Glutamatergic neuron (in vitro differentiated cells): Measurements from ENCODE around the gene RENBP. TPM values are rescaled to one million over a fixed set of nuclear protein-coding genes. Genes with fewer than 3 reads are reported as not detected.

Source experiments
- DNase-seq: peaks from one replicate; pipeline ENCODE4 v3.0.0; 2022
- H3K27ac Mint-ChIP-seq: one replicate; pipeline ENCODE4 v1.8.0; 2020; ENCODE audit warnings: mild to moderate bottlenecking, mixed read lengths, inconsistent platforms; ENCODE audit not compliant: unreplicated experiment
- H3K27me3 Mint-ChIP-seq: one replicate; pipeline ENCODE4 v1.8.0; 2020; ENCODE audit warnings: mild to moderate bottlenecking, moderate library complexity, mixed read lengths, inconsistent platforms; ENCODE audit not compliant: unreplicated experiment
- H3K36me3 Mint-ChIP-seq: one replicate; pipeline ENCODE4 v1.8.0; 2020; ENCODE audit warnings: mild to moderate bottlenecking, mixed read lengths, inconsistent platforms; ENCODE audit not compliant: unreplicated experiment
- H3K4me1 Mint-ChIP-seq: one replicate; pipeline ENCODE4 v1.8.0; 2020; ENCODE audit warnings: mild to moderate bottlenecking, low read depth, mixed read lengths, inconsistent platforms; ENCODE audit not compliant: unreplicated experiment
- H3K4me3 Mint-ChIP-seq: one replicate; pipeline ENCODE4 v1.8.0; 2020; ENCODE audit warnings: mild to moderate bottlenecking, mixed read lengths, inconsistent platforms; ENCODE audit not compliant: unreplicated experiment
- H3K9me3 Mint-ChIP-seq: one replicate; pipeline ENCODE4 v1.8.0; 2020; ENCODE audit warnings: mild to moderate bottlenecking, moderate library complexity, mixed read lengths, inconsistent platforms; ENCODE audit not compliant: unreplicated experiment
- total RNA-seq: library from RNA; stranded (reverse); fragmentation: NEBNext Ultra II Directional; extraction: Animal tissue kit (Norgen Biotek cat#: 25700); gene quantifications from one replicate; pipeline ENCODE4 v1.2.1, GENCODE V29; 2021; ENCODE audit not compliant: unreplicated experiment
- TF ChIP-seq, protein P1 (sequence below): fragments of 200-600 bp; sonication (generic); IDR thresholded peaks from one replicate; pipeline ENCODE4 v1.5.0; 2021; ENCODE audit not compliant: partially characterized antibody, unreplicated experiment

The RENBP gene
- total RNA-seq, 1 donor from 2014 or later, result 16.1 TPM

- no peak overlapping the region for H3K4me3 Mint-ChIP-seq
- no peaks in the 10 kb centered on the region for H3K9me3 Mint-ChIP-seq
- no peaks in the 10 kb centered on the region for H3K36me3 Mint-ChIP-seq
- peaks cover 2% of the 10 kb centered on the region for H3K27me3 Mint-ChIP-seq
- H3K4me1 Mint-ChIP-seq, result peaks cover 13% of the 10 kb centered on the region
- DNase-seq, result no peak
- no peak overlapping the region for H3K27ac Mint-ChIP-seq
- TF ChIP-seq, protein P1, sequence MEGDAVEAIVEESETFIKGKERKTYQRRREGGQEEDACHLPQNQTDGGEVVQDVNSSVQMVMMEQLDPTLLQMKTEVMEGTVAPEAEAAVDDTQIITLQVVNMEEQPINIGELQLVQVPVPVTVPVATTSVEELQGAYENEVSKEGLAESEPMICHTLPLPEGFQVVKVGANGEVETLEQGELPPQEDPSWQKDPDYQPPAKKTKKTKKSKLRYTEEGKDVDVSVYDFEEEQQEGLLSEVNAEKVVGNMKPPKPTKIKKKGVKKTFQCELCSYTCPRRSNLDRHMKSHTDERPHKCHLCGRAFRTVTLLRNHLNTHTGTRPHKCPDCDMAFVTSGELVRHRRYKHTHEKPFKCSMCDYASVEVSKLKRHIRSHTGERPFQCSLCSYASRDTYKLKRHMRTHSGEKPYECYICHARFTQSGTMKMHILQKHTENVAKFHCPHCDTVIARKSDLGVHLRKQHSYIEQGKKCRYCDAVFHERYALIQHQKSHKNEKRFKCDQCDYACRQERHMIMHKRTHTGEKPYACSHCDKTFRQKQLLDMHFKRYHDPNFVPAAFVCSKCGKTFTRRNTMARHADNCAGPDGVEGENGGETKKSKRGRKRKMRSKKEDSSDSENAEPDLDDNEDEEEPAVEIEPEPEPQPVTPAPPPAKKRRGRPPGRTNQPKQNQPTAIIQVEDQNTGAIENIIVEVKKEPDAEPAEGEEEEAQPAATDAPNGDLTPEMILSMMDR, result no peak
Measured at GRCh38 chrX:153897899-153898298, 46.5 kb downstream of the RENBP start.

- TF ChIP-seq, protein P1, result no peak
- Mint-ChIP-seq H3K27ac (no peak overlapping the region), H3K4me3 (no peak overlapping the region), H3K27me3 (peaks cover 5% of the 10 kb centered on the region), H3K9me3 (peaks cover 7% of the 10 kb centered on the region), H3K4me1 (peaks cover 2% of the 10 kb centered on the region), H3K36me3 (no peaks in the 10 kb centered on the region)
- no peak for DNase-seq
Measured at GRCh38 chrX:153889123-153889522, 55.3 kb downstream of the RENBP start.

- DNase-seq, result no peak
- H3K36me3 Mint-ChIP-seq, result no peaks in the 10 kb centered on the region
- H3K4me3 Mint-ChIP-seq, result no peak overlapping the region
- H3K4me1 Mint-ChIP-seq, result no peaks in the 10 kb centered on the region
- peaks cover 7% of the 10 kb centered on the region for H3K9me3 Mint-ChIP-seq
- TF ChIP-seq, protein P1, result no peak
- H3K27me3 Mint-ChIP-seq, result peaks cover 5% of the 10 kb centered on the region
- no peak overlapping the region for H3K27ac Mint-ChIP-seq
Measured at GRCh38 chrX:153888344-153888743, 56.1 kb downstream of the RENBP start.

DNA sequence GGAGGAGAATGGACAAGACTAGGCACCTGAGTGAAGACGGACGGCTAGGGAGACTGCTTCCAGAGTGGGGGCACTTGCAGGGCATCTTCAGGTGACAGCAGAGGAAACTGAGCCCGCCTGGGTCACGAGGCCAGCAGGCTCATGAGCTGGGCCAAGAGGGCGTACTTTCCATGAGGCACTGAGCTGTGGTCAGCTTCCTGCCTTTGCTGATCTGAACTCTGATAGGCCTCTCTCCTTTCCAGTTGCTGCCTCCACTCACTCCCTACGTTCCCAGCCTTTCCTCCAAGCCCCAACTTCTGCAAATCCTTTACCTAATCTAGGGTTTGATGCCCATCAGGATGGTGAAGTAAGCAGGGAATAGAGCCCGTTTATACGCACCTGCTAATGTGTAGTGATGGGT, 57.1 kb downstream of the RENBP start:
- peaks cover 7% of the 10 kb centered on the region for H3K9me3 Mint-ChIP-seq
- TF ChIP-seq, protein P1, result no peak
- peaks cover 5% of the 10 kb centered on the region for H3K27me3 Mint-ChIP-seq
- no peak for DNase-seq
- no peak overlapping the region for H3K4me3 Mint-ChIP-seq
- H3K4me1 Mint-ChIP-seq, result no peaks in the 10 kb centered on the region
- no peak overlapping the region for H3K27ac Mint-ChIP-seq
- H3K36me3 Mint-ChIP-seq, result no peaks in the 10 kb centered on the region

- DNase-seq, result no peak
- H3K4me3 Mint-ChIP-seq, result peak overlapping the region; percentile 78
Measured at GRCh38 chrX:153886915-153887314, 57.5 kb downstream of the RENBP start.

More at GRCh38 chrX:153886915-153887314, 57.5 kb downstream of the RENBP start:
- peaks cover 9% of the 10 kb centered on the region for H3K9me3 Mint-ChIP-seq
- peak overlapping the region; percentile 70 for H3K27ac Mint-ChIP-seq
- H3K36me3 Mint-ChIP-seq, result no peaks in the 10 kb centered on the region
- TF ChIP-seq, protein P1, result no peak
- H3K27me3 Mint-ChIP-seq, result peaks cover 5% of the 10 kb centered on the region
- peaks cover 1% of the 10 kb centered on the region for H3K4me1 Mint-ChIP-seq
